ENCODE results near the gene CERS3. TPM values are rescaled to one million over a fixed set of nuclear protein-coding genes. Genes with fewer than 3 reads are reported as not detected.

CERS3 gene
- total RNA-seq, 4 donors from 2014 or later = 0.69 TPM; not detected in 3

GRCh38 chr15:100544946-100545345 is 16.2 kb upstream of the CERS3 start:
- no peak for DNase-seq
- H3K36me3 ChIP-seq = no peaks in the 10 kb centered on the region
- intact Hi-C loops (cut with DNase I; ENCODE audit: low total_unique reads) = no loop called here
- TF ChIP-seq POLR2A (IDR thresholded peaks at IDR 0.05) (no peak), CTCF (IDR thresholded peaks at IDR 0.05) (no peak)
- no peaks in the 10 kb centered on the region for H3K4me1 ChIP-seq
- H3K4me3 ChIP-seq = no peak overlapping the region
- no peak overlapping the region for H3K27ac ChIP-seq
- no peaks in the 10 kb centered on the region for H3K9me3 ChIP-seq
- H3K27me3 ChIP-seq = no peaks in the 10 kb centered on the region

- no peaks in the 10 kb centered on the region for H3K4me1 ChIP-seq
- no peaks in the 10 kb centered on the region for H3K36me3 ChIP-seq
- intact Hi-C loops (cut with DNase I; ENCODE audit: low total_unique reads) = no loop called here
- H3K4me3 ChIP-seq = no peak overlapping the region
- DNase-seq = no peak
- no peaks in the 10 kb centered on the region for H3K9me3 ChIP-seq
- H3K27ac ChIP-seq = no peak overlapping the region
- no peaks in the 10 kb centered on the region for H3K27me3 ChIP-seq
- TF ChIP-seq CTCF (IDR thresholded peaks at IDR 0.05) (no peak), POLR2A (IDR thresholded peaks at IDR 0.05) (no peak)
Observed at GRCh38 chr15:100544338-100544841, 15.6 kb upstream of the CERS3 start.

- H3K27ac ChIP-seq = no peak overlapping the region
- intact Hi-C loops (cut with DNase I; ENCODE audit: low total_unique reads) = no loop called here
Observed at GRCh38 chr15:100542290-100542689, 13.5 kb upstream of the CERS3 start.

GRCh38 chr15:100537331-100537730 is 8.6 kb upstream of the CERS3 start:
- no peaks in the 10 kb centered on the region for H3K9me3 ChIP-seq

More at GRCh38 chr15:100542290-100542689, 13.5 kb upstream of the CERS3 start:
- no peak for TF ChIP-seq POLR2A (IDR thresholded peaks at IDR 0.05)
- TF ChIP-seq CTCF (IDR thresholded peaks at IDR 0.05) = no peak
- H3K9me3 ChIP-seq = no peaks in the 10 kb centered on the region
- no peaks in the 10 kb centered on the region for H3K4me1 ChIP-seq
- no peak overlapping the region for H3K4me3 ChIP-seq
- H3K36me3 ChIP-seq = no peaks in the 10 kb centered on the region
- DNase-seq = no peak
- no peaks in the 10 kb centered on the region for H3K27me3 ChIP-seq

GRCh38 chr15:100536733-100537132 is 8.0 kb upstream of the CERS3 start:
- Histone ChIP-seq H3K9me3 (no peaks in the 10 kb centered on the region), H3K36me3 (no peaks in the 10 kb centered on the region), H3K4me3 (no peak overlapping the region), H3K4me1 (no peaks in the 10 kb centered on the region), H3K27me3 (no peaks in the 10 kb centered on the region), H3K27ac (no peak overlapping the region)
- no peak for DNase-seq
- no peak for TF ChIP-seq CTCF (IDR thresholded peaks at IDR 0.05)
- TF ChIP-seq POLR2A (IDR thresholded peaks at IDR 0.05) = no peak
- intact Hi-C loops (cut with DNase I; ENCODE audit: low total_unique reads) = no loop called here

More at GRCh38 chr15:100537331-100537730, 8.6 kb upstream of the CERS3 start:
- no peak overlapping the region for H3K4me3 ChIP-seq
- no peaks in the 10 kb centered on the region for H3K4me1 ChIP-seq
- no peaks in the 10 kb centered on the region for H3K27me3 ChIP-seq
- H3K36me3 ChIP-seq = no peaks in the 10 kb centered on the region
- TF ChIP-seq CTCF (IDR thresholded peaks at IDR 0.05) (no peak), POLR2A (IDR thresholded peaks at IDR 0.05) (no peak)
- intact Hi-C loops (cut with DNase I; ENCODE audit: low total_unique reads) = no loop called here
- H3K27ac ChIP-seq = no peak overlapping the region
- no peak for DNase-seq
